LoVo (cell line): Measurements from ENCODE around the gene CPS1.

Source experiments
- DNase-seq: peaks from one replicate; pipeline ENCODE4 v3.0.0-alpha.2; 2016; ENCODE audit warnings: low spot score

CPS1 gene

GRCh38 chr2:210606001-210606400 lies 49.6 kb downstream of the CPS1 start:
- no peak for DNase-seq

DNA sequence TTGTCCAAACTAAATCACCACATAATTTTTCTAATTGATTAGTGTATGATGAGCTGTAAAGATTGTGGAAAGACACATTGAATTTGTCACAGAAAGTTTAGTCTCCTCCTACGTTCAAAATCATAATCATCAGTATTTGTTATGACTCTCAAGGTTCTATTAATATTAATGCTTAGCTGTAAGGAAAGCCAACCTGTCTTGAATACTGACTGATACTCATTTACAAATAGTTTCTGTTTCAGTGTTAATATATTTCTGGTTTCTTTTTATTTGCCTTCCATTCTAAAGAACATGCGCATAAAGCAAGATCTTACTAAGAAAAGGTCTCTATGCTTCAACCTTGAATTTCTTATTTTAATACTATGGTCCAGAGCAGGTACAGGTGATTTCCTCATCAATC lies 55.1 kb downstream of the CPS1 start:
- DNase-seq = no peak

GRCh38 chr2:210616074-210616473 lies 59.7 kb downstream of the CPS1 start:
- DNase-seq = no peak

DNA sequence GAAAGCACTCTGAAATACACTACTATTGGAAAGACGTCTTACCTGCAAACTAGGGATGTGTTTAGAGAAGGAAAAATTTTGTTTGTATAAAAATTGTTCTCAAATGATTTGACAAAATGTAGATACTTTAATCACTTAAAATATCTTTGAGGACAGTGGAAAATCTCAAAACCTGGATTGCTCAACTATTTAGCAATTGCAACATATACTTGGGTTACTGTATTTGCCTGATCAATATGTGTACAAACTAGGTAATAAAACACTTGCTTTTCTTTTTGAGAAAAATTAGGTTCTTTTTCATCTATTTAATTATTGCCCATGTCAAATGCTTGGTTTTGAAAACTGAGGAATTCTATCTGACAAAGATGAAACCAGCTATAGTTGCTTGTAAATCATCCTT lies 60.9 kb downstream of the CPS1 start:
- no peak for DNase-seq

DNA sequence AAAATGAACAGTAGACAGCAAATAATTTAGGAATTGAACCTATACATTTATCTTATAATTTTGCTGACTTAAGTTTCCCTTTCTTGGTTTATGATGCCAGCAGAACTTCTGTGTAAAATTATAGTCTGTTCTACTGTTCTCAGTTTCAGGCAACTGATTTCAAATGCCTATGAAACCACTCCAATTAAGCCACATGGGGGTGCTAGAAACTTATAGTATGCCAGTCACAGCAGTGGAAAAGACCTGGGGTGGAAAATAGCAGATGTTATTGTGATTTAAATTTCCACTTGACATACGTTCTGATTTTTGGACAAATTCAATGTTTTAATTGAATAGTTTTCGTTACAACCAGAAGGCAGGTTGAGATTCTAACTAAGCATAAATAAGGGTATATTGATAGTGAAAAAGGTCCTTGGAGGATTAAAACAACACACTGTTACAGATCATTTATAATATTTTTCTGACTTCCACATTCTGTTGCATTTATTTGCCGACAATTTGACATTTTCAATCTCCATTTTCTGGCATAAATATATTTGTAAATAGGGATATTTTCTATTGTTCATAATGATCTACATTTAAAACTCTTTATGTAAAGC lies 61.4 kb downstream of the CPS1 start:
- peak; percentile 24 for DNase-seq

DNA sequence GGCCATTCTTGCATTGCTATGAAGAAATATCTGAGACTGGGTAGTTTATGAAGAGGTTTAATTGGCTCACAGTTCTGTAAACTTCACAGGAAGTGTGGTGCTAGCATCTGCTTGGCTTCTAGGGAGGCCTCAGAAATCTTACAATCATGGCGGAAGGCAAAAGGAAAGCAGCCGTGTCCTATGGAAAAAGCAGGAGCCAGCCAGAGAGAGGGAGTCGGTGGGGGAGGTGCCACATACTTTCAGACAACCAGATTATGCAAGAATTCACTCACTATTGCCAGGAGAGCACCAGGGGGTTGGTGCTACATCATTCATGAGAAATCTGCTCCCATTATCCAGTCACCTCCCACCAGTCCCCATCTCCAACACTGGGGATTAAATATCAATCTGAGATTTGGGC lies 64.1 kb downstream of the CPS1 start:
- no peak for DNase-seq

DNA sequence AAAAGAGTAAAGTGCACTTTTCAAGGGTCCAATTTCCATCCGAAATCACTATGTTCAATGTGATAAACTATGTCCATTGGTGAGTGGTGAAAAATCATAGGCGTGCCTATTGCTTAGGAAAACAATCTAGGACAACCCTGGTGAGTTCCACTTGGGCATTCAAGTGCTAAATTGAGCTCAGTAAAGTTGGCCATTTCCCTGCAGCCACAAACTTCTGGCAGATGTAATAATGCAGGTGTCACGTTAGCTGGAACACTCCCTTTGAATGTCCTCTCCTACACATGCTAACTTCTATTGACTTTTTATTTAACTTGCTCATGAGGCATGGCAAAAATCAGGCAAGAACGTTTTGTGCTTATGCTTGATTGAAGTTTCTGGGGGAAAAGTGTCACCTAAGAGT lies 67.1 kb downstream of the CPS1 start:
- DNase-seq = no peak

- DNase-seq = no peak
Observed at GRCh38 chr2:210626849-210627248, 70.5 kb downstream of the CPS1 start.

GRCh38 chr2:210630873-210631560 lies 74.6 kb downstream of the CPS1 start:
- no peak for DNase-seq

GRCh38 chr2:210633699-210634098 lies 77.3 kb downstream of the CPS1 start:
- DNase-seq = no peak

DNA sequence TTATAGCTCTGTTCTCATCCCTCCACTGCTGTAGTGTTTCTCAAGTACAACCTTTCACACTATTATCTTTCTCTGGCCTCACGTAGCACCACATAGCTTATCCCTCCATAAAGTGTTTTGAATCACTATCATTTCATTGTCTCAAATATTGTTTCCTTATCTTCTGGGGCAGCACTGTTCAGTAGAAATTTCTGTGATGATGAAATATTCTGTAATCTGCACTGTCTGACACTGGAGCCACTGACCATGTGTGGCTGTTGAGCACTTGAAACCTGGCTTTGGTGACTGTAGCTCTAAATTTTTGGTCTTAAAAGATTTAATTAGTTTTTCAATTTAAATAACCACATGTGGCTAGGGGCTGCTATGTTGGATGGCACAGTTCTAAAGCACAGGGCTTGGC lies 78.9 kb downstream of the CPS1 start:
- no peak for DNase-seq

GRCh38 chr2:210642333-210642732 lies 85.9 kb downstream of the CPS1 start:
- no peak for DNase-seq

DNA sequence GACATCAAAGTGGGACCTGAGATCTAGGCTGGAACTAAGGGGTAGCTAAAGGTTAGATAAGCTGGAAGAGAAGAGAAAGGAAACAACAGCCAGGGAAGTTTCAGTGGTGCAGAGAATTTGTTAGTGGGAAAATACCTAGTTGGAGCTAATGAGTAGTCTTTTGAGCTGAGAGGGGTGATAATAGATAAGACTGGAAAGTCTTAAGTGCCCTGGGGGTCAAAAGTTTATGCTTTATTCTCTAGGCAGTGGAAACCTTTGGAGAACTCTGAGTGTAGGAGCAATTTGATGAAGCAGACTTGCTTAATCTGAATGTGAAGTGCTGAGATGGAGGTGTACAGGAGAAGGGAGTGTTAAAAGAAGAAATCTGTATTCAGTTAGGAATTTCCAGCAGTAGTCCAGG lies 90.8 kb downstream of the CPS1 start:
- DNase-seq = no peak

GRCh38 chr2:210654091-210654490 lies 97.7 kb downstream of the CPS1 start:
- no peak for DNase-seq

GRCh38 chr2:210655229-210655975 lies 99.0 kb downstream of the CPS1 start:
- DNase-seq = no peak

DNA sequence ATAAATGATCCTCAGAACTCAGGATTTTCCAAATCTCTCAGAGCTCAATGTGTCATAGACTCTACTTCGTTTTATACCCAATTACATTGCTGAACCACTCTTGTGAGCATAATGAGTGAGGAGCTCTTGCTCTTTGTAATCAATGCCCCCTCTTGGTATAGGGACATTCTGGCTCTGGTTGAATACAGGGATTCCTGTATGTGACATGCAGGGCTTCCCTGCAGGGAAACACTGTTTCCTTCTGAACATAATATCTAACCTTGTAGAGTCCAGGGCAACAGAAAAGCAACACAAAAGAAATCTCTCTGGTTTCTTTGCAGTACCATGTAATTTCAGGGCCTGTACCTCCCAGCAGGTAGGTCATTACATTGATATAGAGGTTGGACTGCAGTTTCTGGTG lies 101.5 kb downstream of the CPS1 start:
- DNase-seq = no peak

GRCh38 chr2:210660751-210661150 lies 104.4 kb downstream of the CPS1 start:
- no peak for DNase-seq

- DNase-seq = no peak
Observed at GRCh38 chr2:210662560-210662959, 106.2 kb downstream of the CPS1 start.

GRCh38 chr2:210663631-210664089 lies 107.3 kb downstream of the CPS1 start:
- no peak for DNase-seq

- DNase-seq = no peak
Observed at GRCh38 chr2:210667711-210668110, 111.3 kb downstream of the CPS1 start.

DNA sequence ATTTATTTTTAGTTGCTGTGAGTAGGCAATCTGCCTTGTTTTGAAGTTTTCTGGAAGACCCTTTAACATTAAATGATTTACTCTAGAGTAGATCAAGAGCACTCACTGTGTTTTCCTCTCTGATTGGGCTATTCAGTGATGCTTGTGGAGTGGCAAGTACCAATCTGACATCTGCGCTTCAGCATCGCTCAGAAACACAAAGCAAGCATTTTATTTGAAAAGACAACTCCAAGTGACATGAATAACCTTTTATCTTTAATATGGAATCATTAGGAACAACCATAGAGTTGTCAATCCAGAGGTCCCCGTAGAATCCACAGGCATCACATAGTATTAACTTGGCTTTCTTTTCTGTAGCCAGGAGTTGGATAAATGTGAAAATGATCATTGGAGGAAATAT lies 114.7 kb downstream of the CPS1 start:
- DNase-seq = no peak

DNA sequence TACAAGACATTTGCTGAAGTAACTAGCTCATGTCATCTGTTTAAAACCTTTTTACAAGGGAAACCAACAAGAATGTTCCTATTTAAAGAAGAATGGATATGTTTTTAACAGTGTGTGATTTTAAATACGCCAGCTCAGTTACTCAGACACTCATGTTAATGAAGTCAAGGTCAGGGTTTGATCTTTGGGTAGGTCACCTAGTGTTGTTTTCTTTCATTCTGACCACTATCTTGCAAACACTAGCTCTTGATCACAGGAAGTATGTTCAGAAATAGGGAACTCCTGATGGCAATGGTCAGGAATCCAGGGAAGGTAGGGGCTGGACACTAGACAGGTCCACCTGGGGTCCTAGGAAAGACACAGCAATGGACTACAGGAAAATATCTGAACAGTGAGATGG lies 116.7 kb downstream of the CPS1 start:
- DNase-seq = no peak

GRCh38 chr2:210676067-210676466 lies 119.7 kb downstream of the CPS1 start:
- DNase-seq = no peak
